Transverse colon (tissue), 4 donors: ENCODE results near the gene CAMTA1. TPM values are rescaled to one million over a fixed set of nuclear protein-coding genes. Genes with fewer than 3 reads are reported as not detected.

Source experiments
- DNase-seq: peaks from one replicate; pipeline ENCODE4 v3.0.0-alpha.2; 2019
- H3K27ac ChIP-seq, 4 donors: fragments of 200-600 bp; sonication (generic); 2 replicates each; pipeline ENCODE4 v1.5.1; 2016 to 2018; ENCODE audit warnings: inconsistent platforms in 4 of 4
- H3K27me3 ChIP-seq: fragments of 200-600 bp; sonication (generic); 2 replicates; pipeline ENCODE4 v1.5.1; 2017; ENCODE audit warnings: inconsistent platforms
- H3K36me3 ChIP-seq, 4 donors: fragments of 200-600 bp; sonication (generic); 2 replicates each; pipeline ENCODE4 v1.5.1; 2017 to 2019; ENCODE audit warnings: inconsistent platforms in 4 of 4
- H3K4me1 ChIP-seq, 4 donors: fragments of 200-600 bp; sonication (generic); 2 replicates each; pipeline ENCODE4 v1.5.1; 2017 to 2020; ENCODE audit warnings: inconsistent platforms in 4 of 4
- H3K4me3 ChIP-seq, 4 donors: fragments of 200-600 bp; sonication (generic); 1 replicate in 1 of 4; 2 replicates in 3 of 4; pipeline versions ENCODE4 v1.5.1 to v1.6.1; 2017 to 2019; ENCODE audit warnings: inconsistent platforms in 4 of 4
- H3K9me3 ChIP-seq, 2 donors: fragments of 200-600 bp; sonication (generic); 2 replicates each; pipeline ENCODE4 v1.5.1; 2017 to 2019; ENCODE audit warnings: inconsistent platforms in 2 of 2
- CTCF ChIP-seq, 5 experiments: fragments of 200-600 bp in 3 of 5; fragments of 450-650 bp in 2 of 5; sonication (generic) in 3 of 5; IDR thresholded peaks; 1 replicate in 2 of 5; 2 replicates in 3 of 5; pipeline ENCODE4 v1.5.1; 2016 to 2017; ENCODE audit warnings: antibody characterized with exemption in 5 of 5, inconsistent platforms in 3 of 5, mild to moderate bottlenecking in 2 of 5, moderate library complexity in 1 of 5
- EP300 ChIP-seq: sonication (generic); formaldehyde crosslinking; IDR thresholded peaks from one replicate; pipeline ENCODE4 v1.6.1; 2017; ENCODE audit warnings: antibody characterized with exemption, low read depth
- POLR2A ChIP-seq: fragments of 450-650 bp; IDR thresholded peaks from one replicate; pipeline ENCODE4 v1.6.1; 2016; ENCODE audit warnings: antibody characterized with exemption, mild to moderate bottlenecking, moderate library complexity
- POLR2AphosphoS5 ChIP-seq, 3 donors: sonication (generic); formaldehyde crosslinking; IDR thresholded peaks; one replicate each; pipeline ENCODE4 v1.6.1; 2016; ENCODE audit warnings: antibody characterized with exemption in 3 of 3
- WGBS, 2 donors: methylation state at CpG; one replicate each; pipeline ENCODE4 v1.1.5; 2018; ENCODE audit warnings: low coverage in 1 of 2; 5-methylcytosine and 5-hydroxymethylcytosine counted together
- in situ Hi-C, 4 donors: fragments of 200-750 bp; cut with MboI; loops; one replicate each; pipeline versions ENCODE4 v1.15.0 to v1.15.1; 2017; ENCODE audit warnings: low sequenced_read_pairs in 3 of 4, low pct_ligation_motif_present in 1 of 4, low pct_unique_long_range_greater_than_20kb in 1 of 4
- intact Hi-C: fragments of 100-400 bp; cut with DNase I; formaldehyde crosslinking; loops from one replicate; pipeline ENCODE4 v1.15.1; 2023; ENCODE audit warnings: low total_unique reads
- total RNA-seq, 4 donors: library from RNA; depleted of rRNA; stranded (reverse); fragments of >200 nt; gene quantifications; one replicate each; pipeline ENCODE4 v1.1.0, GENCODE V29; 2016

Gene CAMTA1
- total RNA-seq, 4 donors from 2014 or later, result 93.8 to 268 (median 130) TPM

GRCh38 chr1:6939363-6939762 lies 154.1 kb downstream of the CAMTA1 start:
- Histone ChIP-seq H3K36me3 (no peaks in the 10 kb centered on the region), H3K9me3 (no peaks in the 10 kb centered on the region), H3K4me3 (no peak overlapping the region), H3K27ac (no peak overlapping the region), H3K27me3 (peaks cover 16% of the 10 kb centered on the region), H3K4me1 (no peaks in the 10 kb centered on the region)
- WGBS, 2 donors, result 85 to 88% methylated on average over 3 to 5 of the region's 5 CpGs
- intact Hi-C loops (no loop called here), in situ Hi-C loops (no loop called here)
- TF ChIP-seq POLR2A, result no peak
- TF ChIP-seq POLR2AphosphoS5 (IDR thresholded peaks at IDR 0.05), result no peak
- no peak for TF ChIP-seq EP300
- no peak for TF ChIP-seq CTCF (IDR thresholded peaks at IDR 0.05)
- no peak for DNase-seq

GRCh38 chr1:6941786-6942185 lies 156.5 kb downstream of the CAMTA1 start:
- no peaks in the 10 kb centered on the region for H3K36me3 ChIP-seq
- H3K4me1 ChIP-seq, result no peaks in the 10 kb centered on the region
- 89 to 93% methylated on average over 4 to 5 of the region's 5 CpGs for whole genome bisulfite sequencing, 2 donors
- H3K4me3 ChIP-seq, result no peak overlapping the region
- H3K9me3 ChIP-seq, result no peaks in the 10 kb centered on the region
- no peak overlapping the region for H3K27ac ChIP-seq
- no peak for DNase-seq
- in situ Hi-C loops, result no loop called here
- no peaks in the 10 kb centered on the region for H3K27me3 ChIP-seq
- TF ChIP-seq POLR2AphosphoS5 (IDR thresholded peaks at IDR 0.05), result no peak
- intact Hi-C loops, result no loop called here

GRCh38 chr1:6942990-6943389 lies 157.7 kb downstream of the CAMTA1 start:
- DNase-seq, result no peak
- in situ Hi-C loops (no loop called here), intact Hi-C loops (no loop called here)
- Histone ChIP-seq H3K36me3 (no peaks in the 10 kb centered on the region), H3K9me3 (no peaks in the 10 kb centered on the region), H3K4me3 (no peak overlapping the region), H3K4me1 (no peaks in the 10 kb centered on the region), H3K27me3 (no peaks in the 10 kb centered on the region), H3K27ac (no peak overlapping the region)
- TF ChIP-seq POLR2A, result no peak
- no peak for TF ChIP-seq POLR2AphosphoS5 (IDR thresholded peaks at IDR 0.05)
- TF ChIP-seq CTCF (IDR thresholded peaks at IDR 0.05), result no peak
- no peak for TF ChIP-seq EP300
- 86 to 92% methylated on average over 2 to 9 of the region's 9 CpGs for WGBS, 2 donors

GRCh38 chr1:6944434-6944833 lies 159.2 kb downstream of the CAMTA1 start:
- Histone ChIP-seq H3K36me3 (no peaks in the 10 kb centered on the region), H3K4me3 (no peak overlapping the region), H3K9me3 (no peaks in the 10 kb centered on the region), H3K27me3 (no peaks in the 10 kb centered on the region), H3K27ac (no peak overlapping the region), H3K4me1 (no peaks in the 10 kb centered on the region)
- 69 to 80% methylated on average over 7 to 9 of the region's 9 CpGs for WGBS, 2 donors
- intact Hi-C loops (no loop called here), in situ Hi-C loops (no loop called here)
- DNase-seq, result no peak
- TF ChIP-seq CTCF (IDR thresholded peaks at IDR 0.05) (no peak), POLR2AphosphoS5 (IDR thresholded peaks at IDR 0.05) (no peak), POLR2A (no peak), EP300 (no peak)

- TF ChIP-seq CTCF (IDR thresholded peaks at IDR 0.05) (no peak), EP300 (no peak), POLR2AphosphoS5 (IDR thresholded peaks at IDR 0.05) (no peak), POLR2A (no peak)
- intact Hi-C loops (no loop called here), in situ Hi-C loops (no loop called here)
- no peaks in the 10 kb centered on the region for H3K27me3 ChIP-seq
- no peak overlapping the region for H3K27ac ChIP-seq
- no peak for DNase-seq
- H3K36me3 ChIP-seq, result no peaks in the 10 kb centered on the region
- 67 to 79% methylated on average over 1 to 2 of the region's 2 CpGs for WGBS, 2 donors
- no peaks in the 10 kb centered on the region for H3K4me1 ChIP-seq
- no peak overlapping the region for H3K4me3 ChIP-seq
- no peaks in the 10 kb centered on the region for H3K9me3 ChIP-seq
These were observed 162.7 kb downstream of the CAMTA1 start for GRCh38 chr1:6947952-6948351.
